K562 (cell line): ENCODE results near the gene MRPS35. TPM values are rescaled to one million over a fixed set of nuclear protein-coding genes. Genes with fewer than 3 reads are reported as not detected.

Experiments
- ATAC-seq: fragments of 200-7000 bp; cut with Tn5 transposase; 3 replicates; pipeline ENCODE4 v1.9.1; 2020; ENCODE audit warnings: moderate library complexity
- BruUV-seq: library from RNA; stranded (reverse); fragments of 400-500 nt; replicated peaks from 2 replicates; lab custom pipeline; 2021; lab: Mats Ljungman, UMichigan
- CTCF ChIA-PET: fragments of 300-600 bp; formaldehyde crosslinking; extraction: SDS; loops from one replicate; lab custom pipeline; 2021; ENCODE audit warnings: low intra/inter-chr PET ratio; lab: Yijun Ruan, JAX
- POLR2A ChIA-PET: fragments of 300-600, 350-650 bp; sonication (Branson Sonifier 250); formaldehyde crosslinking; extraction: SDS; loops from one replicate; lab custom pipeline; 2021; ENCODE audit warnings: antibody characterized with exemption, inconsistent platforms; lab: Yijun Ruan, JAX
- DNase-seq, 4 experiments: peaks; one replicate each; pipeline versions ENCODE4 v3.0.0 to v3.0.0-alpha.2; 2011 to 2018; ENCODE audit warnings: low spot score in 3 of 4, mixed read lengths in 3 of 4; ENCODE audit errors: extremely low read depth in 1 of 4
- FAIRE-seq: peaks from 2 replicates; lab custom pipeline; 2011; peaks lifted over from hg19 to GRCh38; lab: Jason Lieb, UNC
- H2AFZ ChIP-seq: 2 replicates; pipeline ENCODE4 v1.6.0; 2011; ENCODE audit warnings: low read depth, low read length, control low read depth, inconsistent platforms
- H3K27ac ChIP-seq: fragments of 200-600 bp; 3 replicates; pipeline ENCODE4 v1.8.0; 2011; ENCODE audit warnings: low read depth, mild to moderate bottlenecking, control low read depth, inconsistent platforms, low read length, moderate library complexity, mixed read lengths; ENCODE audit errors: extremely low read depth
- H3K27me3 ChIP-seq, 2 experiments: fragments of 300-600 bp in 1 of 2; 2 replicates in 1 of 2; 3 replicates in 1 of 2; pipeline versions ENCODE4 v1.6.0 to v1.8.0; 2011; ENCODE audit warnings: inconsistent platforms in 2 of 2, low read length in 2 of 2, mild to moderate bottlenecking in 1 of 2, mixed read lengths in 1 of 2, moderate library complexity in 1 of 2; ENCODE audit not compliant: control insufficient read depth in 2 of 2, insufficient read depth in 2 of 2
- H3K36me3 ChIP-seq: fragments of 300-600 bp; 3 replicates; pipeline ENCODE4 v1.8.0; 2011; ENCODE audit warnings: mild to moderate bottlenecking, low read length, inconsistent platforms; ENCODE audit not compliant: control insufficient read depth, insufficient read depth
- H3K4me1 ChIP-seq, 2 experiments: fragments of 200-600 bp in 1 of 2; replicated peaks in 1 of 2; 2 replicates in 1 of 2; 3 replicates in 1 of 2; pipeline versions ENCODE4 v1.5.1 to v1.8.0; 2011; ENCODE audit warnings: inconsistent platforms in 2 of 2, low read length in 2 of 2, mild to moderate bottlenecking in 1 of 2, mixed read lengths in 1 of 2, moderate library complexity in 1 of 2; ENCODE audit not compliant: control insufficient read depth in 2 of 2, insufficient read depth in 2 of 2
- H3K4me2 ChIP-seq: 2 replicates; pipeline ENCODE4 v1.6.1; 2011; ENCODE audit warnings: low read length, control low read depth, inconsistent platforms, mixed read lengths; ENCODE audit not compliant: insufficient read depth
- H3K4me3 ChIP-seq: fragments of 200-600 bp; sonication (generic), shearing (Covaris generic); 2 replicates; pipeline ENCODE4 v1.5.1; 2016; ENCODE audit warnings: control low read depth, inconsistent platforms
- H3K79me2 ChIP-seq: fragments of 200-600 bp; 3 replicates; pipeline ENCODE4 v1.8.0; 2011; ENCODE audit warnings: low read length, inconsistent platforms; ENCODE audit not compliant: control insufficient read depth, insufficient read depth
- H3K9ac ChIP-seq, 2 experiments: 2 replicates each; pipeline versions ENCODE4 v1.6.0 to v1.6.1; 2011; ENCODE audit warnings: low read depth in 2 of 2, low read length in 2 of 2, control low read depth in 1 of 2, inconsistent platforms in 1 of 2, mild to moderate bottlenecking in 1 of 2, mixed read lengths in 1 of 2; ENCODE audit not compliant: insufficient read depth in 1 of 2
- H3K9me1 ChIP-seq: one replicate; pipeline ENCODE4 v1.6.0; 2011; ENCODE audit warnings: inconsistent platforms, mild to moderate bottlenecking, low read length, moderate library complexity; ENCODE audit not compliant: control insufficient read depth, insufficient read depth
- H3K9me3 ChIP-seq: replicated peaks from 2 replicates; pipeline ENCODE4 v1.5.1; 2011; ENCODE audit warnings: low read depth, low read length, inconsistent platforms; ENCODE audit not compliant: control insufficient read depth, insufficient read depth
- H4K20me1 ChIP-seq: replicated peaks from 2 replicates; pipeline ENCODE4 v1.6.1; 2011; ENCODE audit warnings: low read length, inconsistent platforms, mixed read lengths; ENCODE audit not compliant: control insufficient read depth, insufficient read depth
- AFF1 ChIP-seq, 2 experiments: fragments of 450-650 bp; IDR thresholded peaks; 2 replicates each; pipeline ENCODE4 v1.6.1; 2018; ENCODE audit warnings: mild to moderate bottlenecking in 2 of 2, low read depth in 1 of 2; ENCODE audit not compliant: partially characterized antibody in 2 of 2
- CREB3L1 ChIP-seq: fragments of 450-650 bp; IDR thresholded peaks from 2 replicates; pipeline ENCODE4 v1.6.1; 2014; ENCODE audit warnings: low read depth, mild to moderate bottlenecking, moderate library complexity, borderline replicate concordance
- CTCFL ChIP-seq: IDR thresholded peaks from 2 replicates; pipeline ENCODE4 v1.6.1; 2011; ENCODE audit warnings: borderline replicate concordance, low read depth, mild to moderate bottlenecking, moderate library complexity, low read length; ENCODE audit not compliant: insufficient read depth, poor library complexity, severe bottlenecking
- FOXA1 ChIP-seq: fragments of 450-650 bp; IDR thresholded peaks from 2 replicates; pipeline ENCODE4 v1.6.1; 2016; ENCODE audit warnings: mild to moderate bottlenecking, borderline replicate concordance
- GATA2 ChIP-seq: sonication (generic); formaldehyde crosslinking; IDR thresholded peaks from 2 replicates; pipeline ENCODE4 v1.4.0; 2020; ENCODE audit warnings: mild to moderate bottlenecking, missing genetic modification reagents
- HDAC6 ChIP-seq: IDR thresholded peaks from 2 replicates; pipeline ENCODE4 v1.6.1; 2012; ENCODE audit warnings: low read depth, mild to moderate bottlenecking, control low read depth, inconsistent platforms, low read length, moderate library complexity
- KDM1A ChIP-seq, 2 experiments: fragments of 450-650 bp; IDR thresholded peaks; 2 replicates each; pipeline ENCODE4 v1.6.1; 2016; ENCODE audit warnings: mild to moderate bottlenecking in 2 of 2
- SRSF1 ChIP-seq: fragments of 200-400 bp; formaldehyde crosslinking; IDR thresholded peaks from 2 replicates; pipeline ENCODE4 v1.6.1; 2017; ENCODE audit warnings: mild to moderate bottlenecking, low read depth, low read length, moderate library complexity
- U2AF1 ChIP-seq: fragments of 200-400 bp; formaldehyde crosslinking; optimal IDR thresholded peaks from 2 replicates; pipeline ENCODE3; 2017; ENCODE audit warnings: mild to moderate bottlenecking, low read depth, low read length, moderate library complexity
- WGBS: fragments of 100-300 bp; shearing (Covaris generic); methylation state at CpG from one replicate; pipeline ENCODE4 v1.1.6; 2016; ENCODE audit warnings: low coverage, mixed read lengths; ENCODE audit not compliant: insufficient coverage; ENCODE audit errors: missing lambda C conversion rate; 5-methylcytosine and 5-hydroxymethylcytosine counted together
- in situ Hi-C: fragments of 300-500 bp; cut with MboI; formaldehyde crosslinking; loops from 4 replicates; pipeline ENCODE4 v1.15.0; 2018; ENCODE audit warnings: inconsistent platforms, mixed read lengths
- intact Hi-C: fragments of 100-400 bp; cut with micrococcal nuclease; formaldehyde crosslinking; loops from 2 replicates; pipeline ENCODE4 v1.14.2; 2022
- polyA plus RNA-seq, 8 experiments: library from polyadenylated mRNA; depleted of rRNA in 4 of 8; stranded (reverse) in 5 of 8; unstranded in 3 of 8; fragments of >200 nt; fragmentation: Nextera tagmentation in 2 of 8; fragmentation: Illumina TruSeq in 1 of 8; extraction: Ambion mirVana in 2 of 8; extraction: Trizol in 1 of 8; gene quantifications; 2 replicates each; pipeline versions ENCODE4 v1.2.1 to v1.2.3, GENCODE V29; 2011 to 2014; ENCODE audit warnings: inconsistent platforms in 1 of 8, missing spikeins in 1 of 8
- total RNA-seq, 7 experiments: library from RNA; depleted of rRNA in 6 of 7; stranded (reverse); fragments of >200 nt in 6 of 7; fragmentation: Illumina TruSeq in 2 of 7; extraction: Trizol in 2 of 7; gene quantifications; 2 replicates each; pipeline versions ENCODE4 v1.2.1 to v1.2.3, GENCODE V29; 2011 to 2021; ENCODE audit warnings: low replicate concordance in 1 of 7

The MRPS35 gene
- total and polyA plus RNA-seq, 9 of the 15 experiments (the other 6 are each of a cell fraction or from before 2014, with no cell fraction given) = 79.0 to 183 (median 114) TPM

- no peaks in the 10 kb centered on the region for H3K9me3 ChIP-seq
- peak overlapping the region; percentile 96 to 99 for H3K9ac ChIP-seq
- peak overlapping the region; percentile 93 for H3K27ac ChIP-seq
- peak overlapping the region; percentile 97 for H3K4me3 ChIP-seq
- H3K9me1 ChIP-seq = no peaks in the 10 kb centered on the region
- no peaks in the 10 kb centered on the region; the same call in 1 of the 2 replicates for H4K20me1 ChIP-seq
- 53% methylated on average over 24 of the region's 24 CpGs for WGBS
- ChIA-PET CTCF (no interaction called here), POLR2A (interaction anchor here (1.4 kb wide), 1 partner anchor 21 kb away, joined by 3 read pairs; no protein-coding TSS in a partner anchor)
- in situ Hi-C loops = no loop called here
- peaks cover 48% of the 10 kb centered on the region for H3K79me2 ChIP-seq
- peak overlapping the region; percentile 93 for H2AFZ ChIP-seq
- TSS peak; percentile 98 for BruUV-seq
- intact Hi-C loops = no loop called here
- ATAC-seq (peak; percentile 37), FAIRE-seq (no peak), DNase-seq (peak in 1 of 4 experiments; percentile 12)
- H3K36me3 ChIP-seq = peaks cover 26% of the 10 kb centered on the region
- H3K4me1 ChIP-seq = peaks cover 7 to 12% of the 10 kb centered on the region in 2 experiments; a peak in 4 of 5 replicates
- no peaks in the 10 kb centered on the region; a peak in 1 of 5 replicates for H3K27me3 ChIP-seq
- H3K4me2 ChIP-seq = peak overlapping the region; percentile 97
- TF ChIP-seq CREB3L1 (0 out of 2 replicates have a peak, but pooled peaks have one; percentile 17), SRSF1 (no peak), AFF1 (IDR thresholded peaks at IDR 0.05; ENCODE audit: low read depth in 1 of 2, partially characterized antibody in 2 of 2) (peak in 1 of 2 experiments; percentile 58), U2AF1 (no peak), KDM1A (IDR thresholded peaks at IDR 0.05) (peak in 1 of 2 experiments; percentile 8; a peak in 1 of 4 replicates), HDAC6 (no peak), FOXA1 (no peak), GATA2 (CRISPR knock-in tag) (no peak), CTCFL (no peak)
Observed at GRCh38 chr12:27709932-27710591, 570 bp upstream of the MRPS35 start.
